Measurements from ENCODE around the gene PPARGC1A. TPM values are rescaled to one million over a fixed set of nuclear protein-coding genes. Genes with fewer than 3 reads are reported as not detected.
A peak's percentile ranks its signal among the peaks of the same experiment; 100 is the strongest.

The PPARGC1A gene
- total and polyA plus RNA-seq, 7 donors = 2.0 to 8.6 (median 4.7) TPM

- WGBS, 2 donors = 19 to 60% methylated on average over 6 of the region's 6 CpGs
- no peaks in the 10 kb centered on the region for H3K9me3 ChIP-seq
- no peaks in the 10 kb centered on the region for H3K27me3 ChIP-seq
- H3K4me1 ChIP-seq = peaks cover 0 to 60% (median 40%) of the 10 kb centered on the region in 4 donors
- H3K36me3 ChIP-seq = no peaks in the 10 kb centered on the region
- no peak for DNase-seq
- peak overlapping the region in 2 of 4 donors; percentile 75 to 79 for H3K27ac ChIP-seq
- no peak overlapping the region for H3K4me3 ChIP-seq
- intact Hi-C loops (cut with DNase I) = no loop called here
- TF ChIP-seq POLR2A (IDR thresholded peaks at IDR 0.05) (no peak), POLR2AphosphoS5 (IDR thresholded peaks at IDR 0.05) (no peak), EP300 (IDR thresholded peaks at IDR 0.05) (no peak)
- TF ChIP-seq, protein P1, sequence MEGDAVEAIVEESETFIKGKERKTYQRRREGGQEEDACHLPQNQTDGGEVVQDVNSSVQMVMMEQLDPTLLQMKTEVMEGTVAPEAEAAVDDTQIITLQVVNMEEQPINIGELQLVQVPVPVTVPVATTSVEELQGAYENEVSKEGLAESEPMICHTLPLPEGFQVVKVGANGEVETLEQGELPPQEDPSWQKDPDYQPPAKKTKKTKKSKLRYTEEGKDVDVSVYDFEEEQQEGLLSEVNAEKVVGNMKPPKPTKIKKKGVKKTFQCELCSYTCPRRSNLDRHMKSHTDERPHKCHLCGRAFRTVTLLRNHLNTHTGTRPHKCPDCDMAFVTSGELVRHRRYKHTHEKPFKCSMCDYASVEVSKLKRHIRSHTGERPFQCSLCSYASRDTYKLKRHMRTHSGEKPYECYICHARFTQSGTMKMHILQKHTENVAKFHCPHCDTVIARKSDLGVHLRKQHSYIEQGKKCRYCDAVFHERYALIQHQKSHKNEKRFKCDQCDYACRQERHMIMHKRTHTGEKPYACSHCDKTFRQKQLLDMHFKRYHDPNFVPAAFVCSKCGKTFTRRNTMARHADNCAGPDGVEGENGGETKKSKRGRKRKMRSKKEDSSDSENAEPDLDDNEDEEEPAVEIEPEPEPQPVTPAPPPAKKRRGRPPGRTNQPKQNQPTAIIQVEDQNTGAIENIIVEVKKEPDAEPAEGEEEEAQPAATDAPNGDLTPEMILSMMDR (IDR thresholded peaks at IDR 0.05) = no peak
These were observed 14.5 kb downstream of the PPARGC1A start for GRCh38 chr4:23875317-23875716.

GRCh38 chr4:23874536-23874901, 15.3 kb downstream of the PPARGC1A start:
- Histone ChIP-seq H3K4me3 (no peak overlapping the region), H3K36me3 (no peaks in the 10 kb centered on the region), H3K27ac (peak overlapping the region in 1 of 4 donors; percentile 46), H3K27me3 (no peaks in the 10 kb centered on the region), H3K9me3 (no peaks in the 10 kb centered on the region), H3K4me1 (peaks cover 0 to 57% (median 38%) of the 10 kb centered on the region in 4 donors)
- 23 to 68% methylated on average over 2 of the region's 2 CpGs for WGBS, 2 donors
- TF ChIP-seq POLR2AphosphoS5 (IDR thresholded peaks at IDR 0.05) (no peak), POLR2A (IDR thresholded peaks at IDR 0.05) (no peak), EP300 (IDR thresholded peaks at IDR 0.05) (no peak)
- TF ChIP-seq, protein P1 (IDR thresholded peaks at IDR 0.05) = no peak
- DNase-seq = no peak
- intact Hi-C loops (cut with DNase I) = no loop called here

DNA sequence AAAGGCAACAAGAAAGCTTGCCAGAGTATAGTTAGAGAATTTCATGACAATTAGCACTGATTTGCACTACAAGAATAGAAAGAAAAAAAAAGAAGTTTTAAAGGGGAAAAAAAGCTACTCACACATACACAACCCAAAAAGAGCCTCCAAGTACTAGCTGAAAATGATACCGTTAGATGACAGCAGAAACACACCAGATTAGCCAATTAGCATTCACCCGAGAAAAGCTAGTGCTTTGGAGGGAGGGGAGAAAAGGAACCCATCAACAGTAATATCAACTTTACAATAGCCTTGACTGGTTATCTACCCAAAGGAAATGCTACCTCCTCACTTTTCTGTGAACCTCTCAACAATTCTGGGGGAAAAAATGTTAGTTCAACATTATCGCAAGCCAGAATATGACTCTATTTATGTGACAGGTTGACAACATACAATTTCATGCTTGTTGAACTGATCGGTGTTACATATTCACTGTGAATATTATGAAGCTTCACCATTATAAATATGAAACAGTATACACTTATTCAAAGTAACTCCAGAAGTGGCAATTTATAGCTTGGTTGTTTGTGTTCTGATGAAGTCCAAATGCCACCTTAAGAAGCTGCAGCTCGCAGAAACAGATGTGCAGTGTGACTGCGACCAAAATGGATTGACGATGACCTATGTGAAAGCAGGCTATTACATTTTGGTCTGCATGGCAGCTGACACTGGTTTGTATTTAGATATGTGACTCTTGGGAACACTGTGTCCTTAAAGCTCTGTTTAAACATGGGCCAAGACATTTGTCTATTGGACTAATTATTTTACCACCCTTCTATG, 15.9 kb downstream of the PPARGC1A start:
- Histone ChIP-seq H3K4me1 (peaks cover 0 to 51% (median 33%) of the 10 kb centered on the region in 4 donors), H3K27me3 (no peaks in the 10 kb centered on the region), H3K36me3 (no peaks in the 10 kb centered on the region), H3K4me3 (no peak overlapping the region), H3K9me3 (no peaks in the 10 kb centered on the region), H3K27ac (peak overlapping the region in 1 of 4 donors; percentile 46)
- TF ChIP-seq POLR2A (IDR thresholded peaks at IDR 0.05) (no peak), EP300 (IDR thresholded peaks at IDR 0.05) (no peak), POLR2AphosphoS5 (IDR thresholded peaks at IDR 0.05) (no peak)
- TF ChIP-seq, protein P1 (IDR thresholded peaks at IDR 0.05) = no peak
- DNase-seq = no peak
- 37 to 74% methylated on average over 7 of the region's 7 CpGs for WGBS, 2 donors
- intact Hi-C loops (cut with DNase I) = no loop called here

DNA sequence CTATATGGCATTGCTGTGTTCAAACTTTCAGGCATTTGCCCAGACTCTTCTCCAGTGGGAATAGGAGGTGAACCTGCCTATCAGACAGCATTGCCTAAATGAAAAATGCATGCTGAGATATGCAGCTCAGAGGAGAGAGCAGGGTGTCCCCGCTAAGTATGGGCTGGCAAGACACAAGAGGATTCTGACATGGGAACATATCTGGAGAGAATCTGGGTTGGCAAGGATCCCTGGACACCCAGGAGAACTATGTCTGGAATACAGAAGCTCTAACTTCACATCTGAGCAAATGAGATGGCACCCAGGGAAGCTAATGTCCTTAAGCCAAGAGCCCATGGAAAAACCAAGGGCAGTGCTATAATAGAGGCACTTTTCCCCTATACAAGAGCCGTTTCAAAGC, 18.4 kb downstream of the PPARGC1A start:
- DNase-seq = no peak
- intact Hi-C loops (cut with DNase I) = no loop called here
- Histone ChIP-seq H3K27ac (no peak overlapping the region), H3K36me3 (no peaks in the 10 kb centered on the region), H3K4me3 (no peak overlapping the region), H3K4me1 (peaks cover 0 to 32% (median 13%) of the 10 kb centered on the region in 4 donors), H3K9me3 (no peaks in the 10 kb centered on the region), H3K27me3 (no peaks in the 10 kb centered on the region)
- 86 to 87% methylated on average over 2 of the region's 2 CpGs for WGBS, 2 donors
- TF ChIP-seq EP300 (IDR thresholded peaks at IDR 0.05) (no peak), POLR2AphosphoS5 (IDR thresholded peaks at IDR 0.05) (no peak), POLR2A (IDR thresholded peaks at IDR 0.05) (no peak)
- TF ChIP-seq, protein P1 (IDR thresholded peaks at IDR 0.05) = no peak
